NCI-H1092 treated with DMSO at 0.1 percent for 48 hours (cell line): ENCODE data around the gene LRRC47.

ENCODE experiments used
- DNase-seq: peaks from one replicate; lab custom pipeline; 2025; lab: John Stamatoyannopoulos, UW

The LRRC47 gene

DNA sequence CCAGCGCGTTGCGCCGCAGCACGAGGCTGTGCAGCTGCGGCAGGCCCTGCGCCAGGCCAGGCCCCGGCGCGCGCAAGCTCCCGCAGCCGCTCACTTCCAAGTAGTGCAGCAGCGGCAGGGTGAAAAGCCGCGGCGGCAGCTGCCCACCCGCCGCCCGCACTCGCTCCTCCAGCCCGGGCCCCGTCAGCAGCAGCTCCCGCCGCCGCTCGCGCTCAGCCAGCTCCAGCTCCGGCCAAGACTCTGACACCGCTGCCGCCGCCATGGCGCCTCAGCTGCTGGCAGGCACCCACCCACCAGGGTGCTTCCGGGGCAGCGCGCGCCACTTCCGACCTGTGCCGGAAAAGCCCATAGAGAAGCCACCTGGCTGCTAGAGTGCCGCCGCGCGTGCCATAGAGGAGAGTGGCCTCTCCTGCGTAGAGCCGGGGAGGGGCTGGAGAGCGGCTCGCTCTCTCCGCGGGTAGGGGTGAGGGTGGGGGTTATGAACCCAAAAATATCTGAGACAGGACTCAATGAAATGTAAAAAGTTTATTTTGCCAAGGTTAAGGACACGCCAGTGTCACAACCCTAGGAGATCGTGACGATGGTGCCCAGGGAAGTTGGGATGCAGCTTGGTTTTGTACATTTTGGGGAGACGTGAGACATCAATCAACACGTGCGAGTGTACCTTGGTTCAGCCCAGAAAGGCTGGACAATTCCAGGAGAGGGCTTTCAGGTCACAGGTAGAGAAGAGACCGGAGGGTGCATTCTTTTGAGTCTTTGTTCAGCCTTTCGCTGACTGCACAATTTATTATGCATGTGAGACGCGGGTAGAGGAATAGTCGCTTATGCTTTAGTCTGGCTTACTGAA lies at the start of gene LRRC47:
Gene LRRC47, minus strand, starts transcription at position 284 of the 847 bp plus-strand sequence. Its CDS starts 22 bp downstream, at position 262.
- no peak for DNase-seq

- DNase-seq = no peak
Observed at GRCh38 chr1:3842912-3843311, 46.6 kb upstream of the LRRC47 start.

GRCh38 chr1:3841491-3841890 lies 45.2 kb upstream of the LRRC47 start:
- DNase-seq = no peak

DNA sequence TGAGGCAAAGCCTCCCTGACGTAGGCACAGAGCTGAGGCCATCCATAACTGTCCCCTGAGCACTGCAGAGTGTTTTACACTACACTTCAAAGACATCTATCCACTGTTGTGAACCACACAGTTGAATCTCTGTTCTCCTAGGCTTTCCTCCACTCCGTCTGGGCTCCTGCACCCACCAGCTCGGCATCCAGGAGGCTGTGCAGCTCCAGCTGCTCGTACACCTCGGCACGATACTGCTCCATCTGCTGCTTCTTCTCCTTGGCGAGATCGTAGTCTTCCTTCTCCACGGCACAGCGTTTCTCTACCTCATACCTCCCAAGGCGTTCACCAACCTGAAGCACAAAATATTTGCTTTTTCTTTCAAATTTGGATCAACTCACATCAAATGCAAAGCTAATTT lies 42.5 kb upstream of the LRRC47 start:
- DNase-seq = no peak

GRCh38 chr1:3837685-3838084 lies 41.4 kb upstream of the LRRC47 start:
- DNase-seq = no peak

GRCh38 chr1:3837200-3837599 lies 40.9 kb upstream of the LRRC47 start:
- no peak for DNase-seq

GRCh38 chr1:3836421-3836820 lies 40.1 kb upstream of the LRRC47 start:
- DNase-seq = no peak

DNA sequence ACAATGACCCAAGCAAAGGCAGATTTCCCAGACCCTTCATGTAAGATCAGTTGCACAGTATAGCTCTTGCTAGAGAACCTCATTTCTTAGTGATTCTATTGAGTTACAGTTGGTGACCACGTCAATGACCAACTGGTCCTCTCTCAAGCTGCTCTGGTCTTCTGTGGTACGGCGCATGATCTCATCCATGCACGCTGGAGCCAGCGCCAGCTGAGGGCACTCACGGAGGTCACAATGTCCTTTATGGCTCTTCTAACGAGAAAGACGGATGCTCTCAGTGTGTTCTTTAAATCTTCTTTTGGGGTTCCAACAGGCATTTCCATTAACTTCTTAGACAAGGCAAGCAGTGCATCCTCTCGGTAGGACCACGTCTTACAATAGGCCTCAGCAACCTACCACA lies 38.4 kb upstream of the LRRC47 start:
- DNase-seq = no peak

DNA sequence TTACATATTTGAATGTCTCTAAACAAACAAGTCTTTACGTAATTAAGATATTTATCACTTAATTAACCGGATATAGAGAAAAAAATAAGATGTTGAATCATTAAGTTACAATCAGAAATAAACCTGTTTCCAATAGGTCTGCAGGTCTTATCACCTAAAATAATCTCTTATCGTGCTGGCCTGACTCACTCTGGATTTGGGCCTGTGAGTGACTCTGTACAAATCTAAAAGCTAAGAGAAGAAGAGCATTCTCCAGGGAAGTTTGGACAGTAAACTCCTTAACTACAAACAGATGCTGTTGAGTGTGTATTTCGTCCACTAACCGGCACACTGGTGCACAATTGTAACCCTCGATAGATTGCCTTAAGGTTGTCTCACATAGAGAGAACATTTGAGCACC lies 35.4 kb upstream of the LRRC47 start:
- DNase-seq = no peak

- DNase-seq = no peak
Observed at GRCh38 chr1:3828391-3828790, 32.1 kb upstream of the LRRC47 start.

DNA sequence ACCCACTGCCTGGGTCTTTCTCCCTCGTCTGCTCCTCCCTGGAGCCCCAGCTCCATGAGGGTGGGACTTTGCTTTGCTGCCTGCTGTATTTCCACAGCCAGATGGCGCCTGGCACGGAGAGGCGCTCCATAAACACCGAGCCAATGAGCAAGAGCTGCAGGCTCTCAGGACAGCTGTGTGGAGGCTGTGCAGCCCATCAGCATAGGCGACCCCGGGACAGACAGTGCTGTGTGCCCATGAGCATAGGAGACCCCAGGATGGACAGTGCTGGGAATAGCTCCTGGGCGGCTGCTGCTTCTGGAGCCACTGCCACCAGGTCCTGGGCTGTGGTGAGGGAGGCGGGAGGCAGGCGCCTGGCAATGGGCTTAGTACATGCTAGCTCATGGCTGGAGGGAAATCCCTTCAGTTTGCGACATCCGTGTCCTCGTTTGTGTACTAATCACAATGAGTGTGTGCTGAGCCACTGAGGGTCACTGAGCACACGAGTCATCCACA lies 31.6 kb upstream of the LRRC47 start:
- no peak for DNase-seq

DNA sequence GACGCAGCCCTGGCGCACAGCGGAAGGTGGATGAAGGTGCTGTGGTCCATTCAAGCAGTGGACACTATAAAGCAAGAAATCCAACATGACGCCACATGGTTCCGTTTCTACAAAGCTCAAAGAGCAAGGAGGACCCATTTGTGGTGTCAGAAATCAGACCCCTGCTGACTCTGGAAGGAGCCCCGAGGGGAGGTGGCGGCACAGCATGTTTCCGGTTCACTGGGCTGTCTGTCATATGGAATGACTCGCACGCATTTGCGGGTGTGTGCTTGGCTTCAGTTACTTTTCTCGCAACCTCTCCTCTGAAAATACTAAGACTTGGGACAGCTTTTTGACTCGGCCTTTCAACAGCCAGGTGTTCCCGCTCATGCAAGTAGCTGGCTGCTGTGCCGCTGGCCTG lies 29.1 kb upstream of the LRRC47 start:
- no peak for DNase-seq

- DNase-seq = no peak
Observed at GRCh38 chr1:3824650-3825049, 28.4 kb upstream of the LRRC47 start.

DNA sequence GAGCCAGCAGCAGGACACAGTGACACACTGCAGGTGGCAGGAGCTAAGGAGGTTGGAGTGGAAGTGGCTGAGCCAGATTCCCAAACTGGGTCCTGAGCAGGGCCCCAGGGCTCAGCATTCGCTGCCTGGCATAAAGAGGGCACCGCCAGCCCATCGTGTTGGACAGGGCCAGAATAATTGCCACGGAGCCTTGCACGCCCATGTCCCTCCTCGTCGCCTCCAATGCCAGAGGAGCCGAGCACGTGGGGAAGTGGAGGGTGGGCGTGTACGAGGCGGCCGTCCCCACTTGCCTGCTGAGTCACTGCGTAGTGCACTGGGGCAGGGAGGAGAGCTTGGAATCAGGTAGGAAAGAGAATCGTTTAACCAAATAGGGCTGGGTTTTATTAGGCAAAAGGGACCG lies 26.1 kb upstream of the LRRC47 start:
- DNase-seq = no peak

GRCh38 chr1:3821908-3822307 lies 25.6 kb upstream of the LRRC47 start:
- no peak for DNase-seq

DNA sequence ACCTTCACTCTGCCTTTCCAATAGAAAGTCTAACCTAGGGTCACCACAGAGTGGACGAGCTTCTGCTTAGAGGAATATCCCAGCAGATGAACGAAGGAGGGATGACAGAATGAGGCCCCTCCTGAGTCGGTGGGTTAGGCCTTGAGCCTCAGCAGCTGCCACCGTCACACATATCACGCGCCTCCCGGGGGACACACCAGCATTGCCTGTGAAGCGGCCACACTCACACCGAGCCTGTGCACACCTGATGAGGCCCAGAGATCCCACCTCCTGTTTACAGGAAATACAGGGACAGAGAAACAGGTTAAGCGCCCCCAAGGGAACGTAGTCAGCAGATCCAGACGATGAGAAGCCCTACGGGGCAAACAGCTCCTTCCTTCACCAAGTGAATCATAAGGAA lies 25.1 kb upstream of the LRRC47 start:
- no peak for DNase-seq

DNA sequence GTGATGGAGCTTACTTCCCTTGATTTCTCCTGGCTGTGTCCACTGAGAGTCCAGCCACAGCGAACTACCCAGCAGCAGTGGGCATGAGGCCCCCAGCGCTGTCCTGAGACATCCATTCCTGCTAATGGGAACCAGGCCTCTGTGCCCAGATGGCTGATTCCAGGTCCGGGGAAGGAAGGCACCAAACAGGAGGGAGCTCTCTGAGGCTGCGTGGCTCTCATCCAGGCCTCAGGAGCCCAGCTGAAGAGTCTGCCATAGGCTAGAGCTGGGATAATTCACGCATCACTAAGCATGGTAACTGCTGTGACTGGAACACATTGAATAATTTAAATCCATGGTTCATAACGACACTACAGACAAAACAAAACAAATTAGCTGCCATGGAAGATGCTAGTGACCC lies 24.7 kb upstream of the LRRC47 start:
- no peak for DNase-seq

GRCh38 chr1:3820316-3820715 lies 24.0 kb upstream of the LRRC47 start:
- no peak for DNase-seq

DNA sequence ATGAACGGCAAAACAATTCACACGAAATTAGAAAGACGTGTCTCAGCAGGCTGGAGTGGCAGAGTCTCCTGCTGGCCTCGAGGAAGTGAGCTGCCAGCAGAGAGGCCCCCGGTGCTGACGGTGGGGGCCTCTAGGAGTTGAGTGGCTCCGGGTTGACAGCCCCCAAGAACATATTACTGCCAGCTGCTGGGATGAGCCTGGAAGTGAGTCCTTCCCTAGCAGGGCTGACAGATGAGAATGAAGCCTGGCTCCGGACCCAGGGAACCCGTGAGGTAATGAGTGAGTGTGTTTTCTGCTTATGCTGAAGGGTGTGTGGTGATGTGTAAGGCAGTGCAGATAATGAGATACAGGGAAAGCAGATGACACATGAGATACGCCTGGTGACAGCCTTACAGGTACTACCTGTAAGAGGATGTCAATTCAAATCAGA lies 23.5 kb upstream of the LRRC47 start:
- no peak for DNase-seq

DNA sequence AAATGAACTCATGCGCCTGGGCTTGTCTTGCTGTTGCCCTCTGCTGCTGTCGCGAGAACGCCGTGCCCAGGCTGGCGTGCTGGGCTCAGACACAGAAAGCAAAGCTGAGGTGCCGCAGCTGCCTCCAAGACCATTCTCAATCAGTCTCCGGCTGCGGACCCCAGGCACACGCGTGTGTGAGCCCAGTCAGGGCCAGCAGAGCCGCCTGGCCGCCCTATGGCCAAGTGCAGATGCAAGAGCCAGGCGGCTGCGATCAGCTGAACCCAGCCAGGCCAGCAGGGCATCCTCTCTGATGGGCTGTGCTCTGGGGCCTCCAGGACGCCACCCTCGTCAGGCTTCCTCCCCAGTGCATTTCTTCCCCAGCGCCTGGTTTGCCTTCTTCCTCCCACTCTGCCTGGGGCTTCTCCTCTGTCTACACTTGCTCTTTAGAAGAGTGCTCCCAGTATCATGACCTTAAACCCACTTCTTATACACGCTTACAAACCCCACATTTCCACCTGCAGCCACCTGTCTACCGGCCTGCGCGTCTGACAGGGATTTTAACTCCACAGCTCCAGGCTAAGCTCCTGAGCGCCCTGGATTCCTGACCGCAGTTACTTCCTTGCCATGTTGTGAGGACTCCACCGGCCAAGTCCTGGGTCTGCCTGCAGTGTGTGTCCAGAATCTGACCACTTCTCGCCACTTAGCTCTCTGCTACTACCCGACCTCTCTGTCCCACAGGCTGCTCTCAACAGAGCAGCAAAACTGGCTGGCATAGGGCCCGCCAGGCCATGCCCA lies 21.7 kb upstream of the LRRC47 start:
- DNase-seq = no peak

- no peak for DNase-seq
Observed at GRCh38 chr1:3817138-3817740, 20.9 kb upstream of the LRRC47 start.

- DNase-seq = no peak
Observed at GRCh38 chr1:3816331-3817137, 20.2 kb upstream of the LRRC47 start.
